ENCODE data around the gene SLC25A45.

SLC25A45 gene

DNA sequence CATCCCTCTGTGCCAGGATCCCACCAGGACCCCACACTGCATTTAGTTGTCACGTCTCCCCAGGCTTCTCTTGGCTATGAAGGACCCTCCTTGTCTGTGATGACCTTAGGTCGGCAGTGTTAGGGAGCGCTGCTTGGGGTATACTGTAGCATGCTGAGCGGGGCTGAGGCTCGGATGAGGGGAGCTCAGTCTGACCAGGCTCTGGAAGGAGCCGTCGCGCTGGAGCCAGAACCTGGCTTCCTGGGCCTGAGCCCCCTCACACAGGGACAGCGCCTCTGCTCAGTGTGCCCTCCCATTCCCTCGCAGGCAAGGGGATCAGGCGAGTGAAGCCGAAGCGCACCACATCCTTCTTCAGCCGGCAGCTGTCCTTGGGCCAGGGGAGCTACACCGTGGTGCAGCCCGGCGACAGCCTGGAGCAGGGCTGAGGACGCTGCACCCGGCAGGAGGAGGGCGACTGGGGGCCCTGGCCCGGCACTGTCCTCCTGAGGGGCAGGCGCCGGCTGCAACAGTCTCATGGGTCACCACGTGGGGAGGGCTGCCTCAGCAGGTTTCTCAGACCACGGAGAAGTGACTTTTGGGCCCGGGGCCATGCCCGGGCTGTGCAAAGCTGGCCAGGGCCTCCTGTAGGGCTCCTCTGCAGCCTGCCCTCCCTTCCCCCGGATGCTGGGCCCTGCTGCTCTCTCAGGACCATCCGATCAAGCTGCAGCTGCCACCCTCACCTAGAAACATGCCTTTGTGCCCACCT, 28.7 kb upstream of the SLC25A45 start:
- Histone ChIP-seq H3K27me3 (ENCODE audit: control insufficient read depth, insufficient read depth, low read length) (no peaks in the 10 kb centered on the region), H3K4me3 (ENCODE audit: low read length) (no peak overlapping the region), H3K4me1 (ENCODE audit: control insufficient read depth, insufficient read depth, low read length) (peaks cover 12% of the 10 kb centered on the region), H3K9ac (ENCODE audit: low read length) (no peak overlapping the region), H3K9me3 (ENCODE audit: control insufficient read depth, low read length) (no peaks in the 10 kb centered on the region), H3K36me3 (ENCODE audit: control insufficient read depth, insufficient read depth, low read length) (peaks cover 13% of the 10 kb centered on the region)

DNA sequence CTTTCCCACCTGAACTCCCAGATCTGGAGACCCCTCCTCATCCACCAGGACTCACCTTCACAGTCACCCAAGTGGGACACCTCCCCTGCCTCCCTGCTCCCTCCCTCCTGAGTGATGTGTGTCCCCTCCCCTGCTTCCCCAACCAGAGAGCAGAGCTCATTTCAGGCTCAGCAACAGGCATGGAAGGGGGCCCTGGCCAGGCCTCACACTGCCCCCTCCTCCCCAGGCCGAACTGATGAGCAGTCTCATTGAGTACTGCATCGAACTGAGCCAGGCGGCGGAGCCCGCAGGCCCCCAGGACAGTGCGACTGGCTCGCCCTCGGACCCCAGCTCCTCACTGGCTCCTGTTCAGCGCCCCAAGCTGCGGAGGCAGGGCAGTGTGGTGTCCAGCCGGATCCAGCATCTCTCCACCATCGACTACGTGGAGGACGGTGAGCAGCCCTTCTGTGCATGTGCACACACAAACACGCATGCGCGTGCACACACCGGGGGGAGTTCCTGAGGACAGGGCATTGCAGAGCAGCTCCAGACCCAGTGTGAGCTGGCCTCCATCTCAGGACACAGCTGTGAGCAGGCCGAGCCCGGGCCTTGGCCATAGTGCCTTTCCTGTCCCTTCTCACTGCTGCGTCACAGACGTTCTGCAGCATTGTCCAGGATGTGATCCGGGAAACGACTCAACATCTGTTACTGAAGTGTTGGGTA, 22.3 kb upstream of the SLC25A45 start:
- Histone ChIP-seq H3K36me3 (ENCODE audit: control insufficient read depth, insufficient read depth, low read length) (peaks cover 14% of the 10 kb centered on the region), H3K27me3 (ENCODE audit: control insufficient read depth, insufficient read depth, low read length) (no peaks in the 10 kb centered on the region), H3K4me1 (ENCODE audit: control insufficient read depth, insufficient read depth, low read length) (peaks cover 12% of the 10 kb centered on the region), H3K9ac (ENCODE audit: low read length) (no peak overlapping the region), H3K4me3 (ENCODE audit: low read length) (no peak overlapping the region), H3K9me3 (ENCODE audit: control insufficient read depth, low read length) (no peaks in the 10 kb centered on the region)

DNA sequence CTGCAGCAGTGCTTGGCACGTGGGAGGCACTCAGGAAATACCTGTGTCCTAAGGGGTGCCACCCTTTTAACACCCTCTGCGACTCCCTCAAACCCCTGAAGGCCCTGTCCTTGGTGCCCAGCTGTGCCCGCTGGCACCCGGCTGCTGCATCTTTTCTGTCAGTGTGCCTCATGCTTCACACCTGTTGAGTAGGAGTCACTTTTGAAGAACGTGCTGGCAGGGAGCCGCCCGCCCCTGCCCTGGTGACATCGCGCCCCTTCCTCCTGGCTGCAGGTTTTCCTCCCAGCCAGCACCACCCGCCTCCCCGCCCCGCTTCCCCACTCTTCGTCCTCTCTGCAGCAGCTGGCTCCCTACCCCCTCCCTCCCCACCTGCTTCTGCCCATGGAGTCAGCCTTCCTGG, 21.8 kb upstream of the SLC25A45 start:
- H3K9me3 ChIP-seq (ENCODE audit: control insufficient read depth, low read length) = no peaks in the 10 kb centered on the region
- no peak overlapping the region for H3K4me3 ChIP-seq (ENCODE audit: low read length)
- H3K27me3 ChIP-seq (ENCODE audit: control insufficient read depth, insufficient read depth, low read length) = no peaks in the 10 kb centered on the region
- H3K36me3 ChIP-seq (ENCODE audit: control insufficient read depth, insufficient read depth, low read length) = peaks cover 14% of the 10 kb centered on the region
- no peak overlapping the region for H3K9ac ChIP-seq (ENCODE audit: low read length)
- peaks cover 12% of the 10 kb centered on the region for H3K4me1 ChIP-seq (ENCODE audit: control insufficient read depth, insufficient read depth, low read length)

DNA sequence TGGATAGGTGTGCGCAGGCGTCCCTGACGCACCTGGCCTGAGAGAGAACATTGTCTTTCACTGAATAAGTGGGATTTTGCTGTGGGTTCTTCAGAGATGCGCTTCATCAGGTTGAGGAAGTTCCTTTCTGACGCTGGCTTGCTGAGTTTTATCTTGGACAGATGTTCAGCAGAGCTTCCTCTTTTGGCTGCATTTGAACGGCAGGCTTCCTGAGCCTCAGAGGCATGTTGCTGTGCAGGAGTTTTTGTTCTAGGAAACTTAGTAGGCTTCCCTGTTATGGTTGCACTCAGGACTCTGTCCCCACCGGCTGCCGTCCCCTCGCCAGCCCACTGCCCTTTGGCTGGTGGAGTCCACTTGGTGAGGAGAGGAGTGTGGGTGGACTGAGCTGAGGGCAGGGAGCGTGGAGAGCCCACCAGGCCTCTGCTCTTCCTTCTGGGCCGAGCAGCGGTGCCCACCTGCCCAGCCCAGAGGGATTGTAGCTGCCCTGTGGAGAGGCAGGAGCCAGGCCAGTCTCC, 21.2 kb upstream of the SLC25A45 start:
- H3K36me3 ChIP-seq (ENCODE audit: control insufficient read depth, insufficient read depth, low read length) = peaks cover 11% of the 10 kb centered on the region
- H3K27me3 ChIP-seq (ENCODE audit: control insufficient read depth, insufficient read depth, low read length) = no peaks in the 10 kb centered on the region
- H3K4me1 ChIP-seq (ENCODE audit: control insufficient read depth, insufficient read depth, low read length) = peaks cover 12% of the 10 kb centered on the region
- no peak overlapping the region for H3K9ac ChIP-seq (ENCODE audit: low read length)
- no peak overlapping the region for H3K4me3 ChIP-seq (ENCODE audit: low read length)
- H3K9me3 ChIP-seq (ENCODE audit: control insufficient read depth, low read length) = no peaks in the 10 kb centered on the region

DNA sequence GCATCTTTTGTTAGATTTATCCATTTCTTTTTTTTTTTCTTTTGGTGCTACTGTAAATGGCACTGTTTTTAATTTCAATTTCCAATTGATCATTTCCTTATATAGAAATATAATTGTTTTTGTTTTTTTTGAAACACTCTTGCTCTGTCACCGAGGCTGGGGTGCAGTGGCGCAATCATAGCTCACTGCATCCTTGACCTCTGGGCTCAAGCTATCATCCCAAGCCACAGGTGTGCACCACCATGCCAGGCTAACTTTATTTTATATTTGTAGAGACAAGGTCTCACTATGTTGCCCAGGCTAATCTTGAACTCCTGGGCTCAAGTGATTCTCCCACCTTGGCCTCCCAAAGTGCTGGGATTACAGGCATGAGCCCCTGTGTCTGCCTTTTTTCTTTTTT, 20.3 kb upstream of the SLC25A45 start:
- no peak overlapping the region for H3K9ac ChIP-seq (ENCODE audit: low read length)
- peaks cover 5% of the 10 kb centered on the region for H3K36me3 ChIP-seq (ENCODE audit: control insufficient read depth, insufficient read depth, low read length)
- no peaks in the 10 kb centered on the region for H3K27me3 ChIP-seq (ENCODE audit: control insufficient read depth, insufficient read depth, low read length)
- H3K9me3 ChIP-seq (ENCODE audit: control insufficient read depth, low read length) = no peaks in the 10 kb centered on the region
- H3K4me1 ChIP-seq (ENCODE audit: control insufficient read depth, insufficient read depth, low read length) = peaks cover 12% of the 10 kb centered on the region
- H3K4me3 ChIP-seq (ENCODE audit: low read length) = no peak overlapping the region

DNA sequence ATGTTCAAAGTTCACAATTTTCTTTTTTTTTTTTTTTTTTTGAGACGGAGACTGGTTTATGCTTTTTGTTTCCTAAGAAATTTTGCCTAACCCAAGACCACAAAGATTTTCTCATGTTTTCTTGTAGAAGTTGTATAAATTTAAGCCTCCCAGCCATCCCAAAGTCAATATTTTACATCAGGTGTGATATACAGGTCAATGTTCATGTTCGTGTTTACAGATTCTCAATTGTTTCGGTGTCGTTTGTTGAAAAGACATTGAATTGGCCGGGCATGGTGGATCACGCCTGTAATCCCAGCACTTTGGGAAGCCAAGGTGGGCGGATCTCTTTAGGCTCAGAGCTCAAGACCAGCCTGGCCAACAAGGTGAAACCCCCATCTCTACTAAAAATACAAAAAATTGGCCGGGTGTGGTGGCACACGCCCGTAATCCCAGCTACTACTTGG, 19.4 kb upstream of the SLC25A45 start:
- Histone ChIP-seq H3K4me3 (ENCODE audit: low read length) (no peak overlapping the region), H3K36me3 (ENCODE audit: control insufficient read depth, insufficient read depth, low read length) (peaks cover 5% of the 10 kb centered on the region), H3K9ac (ENCODE audit: low read length) (no peak overlapping the region)

DNA sequence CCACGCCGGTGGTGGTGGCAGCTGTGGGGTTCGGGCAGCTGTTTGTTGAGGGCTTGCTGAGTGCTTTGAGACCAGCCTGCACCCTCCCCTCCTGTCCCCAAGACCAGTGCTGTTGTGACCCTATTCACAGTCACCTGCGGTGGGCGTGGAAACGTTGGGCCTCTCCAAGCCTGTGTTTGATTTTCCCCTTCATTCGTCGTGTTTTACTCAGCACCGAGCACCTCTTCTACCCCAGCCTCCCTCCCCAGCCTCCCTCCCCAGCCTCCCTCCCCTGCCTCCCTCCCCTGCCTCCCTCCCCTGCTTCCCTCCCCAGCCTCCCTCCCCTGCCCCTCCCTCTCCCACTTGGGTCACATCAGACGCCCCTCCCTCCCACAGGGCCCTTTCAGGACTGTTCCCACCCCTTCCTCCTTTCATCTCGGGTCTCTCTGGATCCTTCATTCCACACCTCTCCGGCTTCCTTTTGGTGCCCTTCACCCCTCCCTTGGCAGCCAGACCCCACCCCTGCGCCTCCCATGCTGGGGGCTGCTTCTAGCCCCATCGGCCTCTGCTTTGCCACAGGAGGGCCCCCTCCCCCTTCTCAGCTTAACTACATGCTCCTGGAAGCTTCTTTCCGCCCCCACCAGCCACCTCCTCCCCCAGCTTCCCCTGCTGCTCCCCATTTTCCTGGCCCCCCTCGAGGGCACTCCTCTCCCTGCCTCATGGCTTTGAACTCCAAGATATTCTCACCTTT, 18.8 kb upstream of the SLC25A45 start:
- no peaks in the 10 kb centered on the region for H3K27me3 ChIP-seq (ENCODE audit: control insufficient read depth, insufficient read depth, low read length)
- H3K36me3 ChIP-seq (ENCODE audit: control insufficient read depth, insufficient read depth, low read length) = peaks cover 5% of the 10 kb centered on the region
- H3K4me1 ChIP-seq (ENCODE audit: control insufficient read depth, insufficient read depth, low read length) = peaks cover 12% of the 10 kb centered on the region
- no peak overlapping the region for H3K9ac ChIP-seq (ENCODE audit: low read length)
- H3K9me3 ChIP-seq (ENCODE audit: control insufficient read depth, low read length) = no peaks in the 10 kb centered on the region
- no peak overlapping the region for H3K4me3 ChIP-seq (ENCODE audit: low read length)

More for the DNA sequence above, 19.4 kb upstream of the SLC25A45 start:
- H3K27me3 ChIP-seq (ENCODE audit: control insufficient read depth, insufficient read depth, low read length) = no peaks in the 10 kb centered on the region
- peaks cover 12% of the 10 kb centered on the region for H3K4me1 ChIP-seq (ENCODE audit: control insufficient read depth, insufficient read depth, low read length)
- no peaks in the 10 kb centered on the region for H3K9me3 ChIP-seq (ENCODE audit: control insufficient read depth, low read length)

DNA sequence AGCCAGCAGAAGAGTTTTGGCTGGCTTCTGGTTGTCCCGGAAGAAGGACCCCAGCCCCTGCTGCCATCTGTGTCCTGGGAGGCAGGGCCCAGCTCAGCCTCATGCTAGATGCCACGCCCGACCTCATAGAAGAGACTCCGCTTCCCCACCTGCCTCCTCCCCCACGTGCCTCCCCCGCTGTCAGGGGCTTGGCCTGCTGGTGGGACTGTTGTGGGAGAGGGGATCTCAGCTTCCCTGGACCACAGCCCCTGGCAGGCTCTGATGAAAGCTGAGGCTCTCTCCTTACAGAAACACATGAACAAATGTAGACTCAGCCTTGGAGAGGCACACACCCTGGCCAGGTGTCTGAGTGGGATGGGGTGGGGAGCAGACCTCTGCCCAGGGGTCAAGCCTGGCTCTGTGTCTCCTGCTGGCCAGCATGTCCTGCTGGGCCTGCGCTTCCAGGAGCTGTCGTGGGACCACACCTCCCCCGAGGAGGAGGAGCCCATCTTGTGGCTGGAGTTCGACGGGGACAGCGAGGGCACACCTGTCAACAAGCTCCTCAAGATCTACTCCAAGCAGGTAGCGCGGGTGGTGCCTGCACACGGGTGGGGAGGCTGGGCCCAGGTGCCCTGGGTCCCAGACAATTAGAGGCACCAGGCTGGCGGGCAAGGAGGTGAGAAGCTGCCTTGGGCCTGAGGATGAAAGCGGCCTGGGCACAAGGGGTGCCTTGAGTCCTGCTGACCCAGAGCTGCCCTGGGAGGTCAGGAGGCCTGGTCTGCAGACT, 18.0 kb upstream of the SLC25A45 start:
- Histone ChIP-seq H3K4me3 (ENCODE audit: low read length) (no peak overlapping the region), H3K27me3 (ENCODE audit: control insufficient read depth, insufficient read depth, low read length) (no peaks in the 10 kb centered on the region), H3K9me3 (ENCODE audit: control insufficient read depth, low read length) (no peaks in the 10 kb centered on the region), H3K36me3 (ENCODE audit: control insufficient read depth, insufficient read depth, low read length) (peaks cover 5% of the 10 kb centered on the region), H3K4me1 (ENCODE audit: control insufficient read depth, insufficient read depth, low read length) (peaks cover 12% of the 10 kb centered on the region), H3K9ac (ENCODE audit: low read length) (no peak overlapping the region)

DNA sequence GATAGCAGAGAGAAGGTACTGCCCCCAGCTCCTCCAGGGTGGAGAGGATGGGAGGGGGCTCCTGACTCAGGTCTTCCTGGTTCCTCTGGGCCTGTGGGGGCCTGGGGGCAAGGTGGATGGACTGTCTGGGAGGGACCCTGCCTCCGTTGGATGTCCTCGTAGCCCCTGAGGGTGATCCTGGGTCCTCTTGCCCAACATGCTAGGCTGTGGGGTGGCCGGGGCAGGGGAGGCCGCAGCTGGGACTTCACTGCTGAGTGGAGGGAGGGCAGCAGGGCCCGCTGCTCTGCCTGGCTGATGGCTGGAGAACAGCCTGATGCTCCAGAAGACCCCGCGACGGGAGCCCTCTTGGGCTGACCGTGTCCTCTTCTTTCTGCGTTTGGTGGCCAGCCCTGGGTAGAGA, 17.4 kb upstream of the SLC25A45 start:
- H3K27me3 ChIP-seq (ENCODE audit: control insufficient read depth, insufficient read depth, low read length) = no peaks in the 10 kb centered on the region
- peaks cover 5% of the 10 kb centered on the region for H3K36me3 ChIP-seq (ENCODE audit: control insufficient read depth, insufficient read depth, low read length)
- no peak overlapping the region for H3K4me3 ChIP-seq (ENCODE audit: low read length)
- peaks cover 12% of the 10 kb centered on the region for H3K4me1 ChIP-seq (ENCODE audit: control insufficient read depth, insufficient read depth, low read length)
- no peaks in the 10 kb centered on the region for H3K9me3 ChIP-seq (ENCODE audit: control insufficient read depth, low read length)
- no peak overlapping the region for H3K9ac ChIP-seq (ENCODE audit: low read length)

DNA sequence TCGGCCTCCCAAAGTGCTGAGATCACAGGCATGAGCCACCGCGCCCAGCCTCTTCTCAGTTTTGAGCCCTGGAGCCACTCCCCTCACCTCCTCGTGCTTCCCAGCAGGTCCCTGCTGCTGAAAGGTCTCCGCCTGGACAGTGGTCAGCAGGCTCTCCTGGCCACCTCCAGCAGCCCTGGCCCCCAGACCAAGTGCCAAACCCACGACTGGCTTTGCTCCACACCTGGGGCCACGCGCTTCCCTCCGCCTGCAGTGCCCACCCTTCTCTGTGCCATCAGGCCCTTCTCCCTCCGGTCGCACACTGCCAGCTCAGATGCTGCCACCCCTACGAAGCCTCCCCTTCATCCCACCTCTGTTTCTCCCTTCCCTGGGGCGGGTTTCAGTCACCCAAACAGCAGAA, 16.8 kb upstream of the SLC25A45 start:
- no peak overlapping the region for H3K9ac ChIP-seq (ENCODE audit: low read length)
- H3K36me3 ChIP-seq (ENCODE audit: control insufficient read depth, insufficient read depth, low read length) = peaks cover 5% of the 10 kb centered on the region
- no peaks in the 10 kb centered on the region for H3K27me3 ChIP-seq (ENCODE audit: control insufficient read depth, insufficient read depth, low read length)
- no peaks in the 10 kb centered on the region for H3K9me3 ChIP-seq (ENCODE audit: control insufficient read depth, low read length)
- peaks cover 10% of the 10 kb centered on the region for H3K4me1 ChIP-seq (ENCODE audit: control insufficient read depth, insufficient read depth, low read length)
- H3K4me3 ChIP-seq (ENCODE audit: low read length) = no peak overlapping the region

DNA sequence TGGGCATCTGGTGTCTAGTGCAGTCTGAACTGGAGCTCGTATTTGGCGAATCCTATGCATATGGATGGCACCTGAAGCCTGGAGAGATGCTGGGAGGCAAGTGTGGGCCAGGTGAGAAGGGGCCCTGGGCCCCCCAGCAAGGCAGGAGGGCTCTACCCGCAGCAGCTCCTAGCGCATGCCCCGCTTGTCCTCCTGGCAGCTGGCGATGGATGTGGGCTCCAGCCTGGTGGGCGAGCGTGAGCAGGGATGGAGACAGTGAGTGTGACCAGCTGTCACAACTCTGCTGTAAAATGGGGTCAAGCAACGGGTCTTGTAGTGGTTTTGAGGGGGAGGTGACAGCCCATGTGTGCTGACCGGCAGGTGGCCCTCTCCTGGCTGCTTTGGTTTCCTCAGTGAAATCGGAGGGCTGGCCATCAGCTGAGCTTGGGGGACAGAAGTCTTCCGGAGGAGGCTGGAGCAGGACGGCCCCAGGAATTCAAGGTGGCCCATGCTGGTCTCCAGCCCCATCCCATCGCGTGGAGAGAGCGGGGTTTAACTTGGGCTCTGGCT, 16.0 kb upstream of the SLC25A45 start:
- no peaks in the 10 kb centered on the region for H3K27me3 ChIP-seq (ENCODE audit: control insufficient read depth, insufficient read depth, low read length)
- H3K9ac ChIP-seq (ENCODE audit: low read length) = no peak overlapping the region
- no peak overlapping the region for H3K4me3 ChIP-seq (ENCODE audit: low read length)
- H3K9me3 ChIP-seq (ENCODE audit: control insufficient read depth, low read length) = no peaks in the 10 kb centered on the region
- H3K4me1 ChIP-seq (ENCODE audit: control insufficient read depth, insufficient read depth, low read length) = peaks cover 4% of the 10 kb centered on the region
- H3K36me3 ChIP-seq (ENCODE audit: control insufficient read depth, insufficient read depth, low read length) = peaks cover 5% of the 10 kb centered on the region

Measured in mucosa of stomach (tissue), 1 donor.